Stimulated activated memory B cell treated with anti-CD40 and anti-IgM and Interleukin-4, amounts not matched to agents 10 μg/mL and 1 μg/mL and 100 μg/mL, for 72 hours (primary cell): ENCODE results near the gene WDR43.

Experiments used
- ATAC-seq: fragments of 150-1000 bp; cut with Tn5 transposase; 2 replicates; pipeline ENCODE4 v1.10.0; 2021
- H3K27ac Mint-ChIP-seq: one replicate; pipeline ENCODE4 v1.8.0; 2022; ENCODE audit warnings: mild to moderate bottlenecking, mixed read lengths
- H3K27me3 Mint-ChIP-seq: one replicate; pipeline ENCODE4 v1.8.0; 2022; ENCODE audit warnings: mixed read lengths
- H3K36me3 Mint-ChIP-seq: one replicate; pipeline ENCODE4 v1.8.0; 2022; ENCODE audit warnings: mixed read lengths
- H3K4me1 Mint-ChIP-seq: one replicate; pipeline ENCODE4 v1.8.0; 2022; ENCODE audit warnings: mixed read lengths
- H3K4me3 Mint-ChIP-seq: one replicate; pipeline ENCODE4 v1.8.0; 2022; ENCODE audit warnings: mild to moderate bottlenecking, moderate library complexity, mixed read lengths
- H3K9me3 Mint-ChIP-seq: one replicate; pipeline ENCODE4 v1.8.0; 2022; ENCODE audit warnings: mixed read lengths

The WDR43 gene

GRCh38 chr2:28894470-28895188 lies at the start of gene WDR43:
WDR43 (plus strand) TSS chr2:28894667; CDS start chr2:28894699, 32 bp downstream.
- Mint-ChIP-seq H3K9me3 (no peaks in the 10 kb centered on the region), H3K27ac (peak within 1 kb of the TSS; percentile 94), H3K4me1 (peaks cover 41% of the 10 kb centered on the region), H3K27me3 (no peaks in the 10 kb centered on the region), H3K36me3 (peaks cover 4% of the 10 kb centered on the region), H3K4me3 (peak within 1 kb of the TSS; percentile 96)
- peak; percentile 98 for ATAC-seq

- H3K36me3 Mint-ChIP-seq, result peaks cover 36% of the 10 kb centered on the region
- H3K27me3 Mint-ChIP-seq, result no peaks in the 10 kb centered on the region
These were observed 39.3 kb upstream of the WDR43 start for GRCh38 chr2:28855193-28855592.

GRCh38 chr2:28855977-28856376 lies 38.5 kb upstream of the WDR43 start:
- Mint-ChIP-seq H3K36me3 (peaks cover 43% of the 10 kb centered on the region), H3K4me3 (no peak overlapping the region), H3K9me3 (no peaks in the 10 kb centered on the region), H3K27ac (no peak overlapping the region), H3K4me1 (no peaks in the 10 kb centered on the region), H3K27me3 (no peaks in the 10 kb centered on the region)
- no peak for ATAC-seq

More at GRCh38 chr2:28855193-28855592, 39.3 kb upstream of the WDR43 start:
- no peaks in the 10 kb centered on the region for H3K9me3 Mint-ChIP-seq
- H3K27ac Mint-ChIP-seq, result no peak overlapping the region
- no peak overlapping the region for H3K4me3 Mint-ChIP-seq
- no peaks in the 10 kb centered on the region for H3K4me1 Mint-ChIP-seq
- no peak for ATAC-seq

GRCh38 chr2:28868611-28869010 lies 25.9 kb upstream of the WDR43 start:
- H3K27me3 Mint-ChIP-seq, result no peaks in the 10 kb centered on the region
- ATAC-seq, result no peak

GRCh38 chr2:28869494-28870145 lies 24.8 kb upstream of the WDR43 start:
- Mint-ChIP-seq H3K36me3 (peaks cover 8% of the 10 kb centered on the region), H3K27me3 (no peaks in the 10 kb centered on the region), H3K4me1 (peaks cover 37% of the 10 kb centered on the region), H3K27ac (peak overlapping the region; percentile 97), H3K9me3 (no peaks in the 10 kb centered on the region), H3K4me3 (peak overlapping the region; percentile 97)
- ATAC-seq, result peak; percentile 26

More at GRCh38 chr2:28868611-28869010, 25.9 kb upstream of the WDR43 start:
- no peaks in the 10 kb centered on the region for H3K9me3 Mint-ChIP-seq
- peaks cover 45% of the 10 kb centered on the region for H3K4me1 Mint-ChIP-seq
- H3K4me3 Mint-ChIP-seq, result peak overlapping the region; percentile 67
- H3K27ac Mint-ChIP-seq, result peak overlapping the region; percentile 36
- peaks cover 16% of the 10 kb centered on the region for H3K36me3 Mint-ChIP-seq

GRCh38 chr2:28870146-28870891 lies 24.1 kb upstream of the WDR43 start, which contains the start of gene TRMT61B:
TRMT61B (minus strand) TSS chr2:28870309; CDS start chr2:28870277, 32 bp downstream.
- ATAC-seq, result peak; percentile 99
- no peaks in the 10 kb centered on the region for H3K27me3 Mint-ChIP-seq
- H3K4me3 Mint-ChIP-seq, result peak within 1 kb of the TSS; percentile 97
- H3K4me1 Mint-ChIP-seq, result peaks cover 30% of the 10 kb centered on the region
- H3K36me3 Mint-ChIP-seq, result peaks cover 1% of the 10 kb centered on the region
- peak within 1 kb of the TSS; percentile 97 for H3K27ac Mint-ChIP-seq
- no peaks in the 10 kb centered on the region for H3K9me3 Mint-ChIP-seq

- H3K27ac Mint-ChIP-seq, result no peak overlapping the region
These were observed 22.8 kb upstream of the WDR43 start for GRCh38 chr2:28871620-28872019.

GRCh38 chr2:28880193-28880592 lies 14.3 kb upstream of the WDR43 start:
- Mint-ChIP-seq H3K4me3 (no peak overlapping the region), H3K9me3 (no peaks in the 10 kb centered on the region), H3K27me3 (peaks cover 37% of the 10 kb centered on the region), H3K4me1 (no peaks in the 10 kb centered on the region), H3K36me3 (no peaks in the 10 kb centered on the region), H3K27ac (no peak overlapping the region)
- ATAC-seq, result no peak

More at GRCh38 chr2:28871620-28872019, 22.8 kb upstream of the WDR43 start:
- peaks cover 12% of the 10 kb centered on the region for H3K27me3 Mint-ChIP-seq
- H3K4me1 Mint-ChIP-seq, result peaks cover 25% of the 10 kb centered on the region
- no peaks in the 10 kb centered on the region for H3K36me3 Mint-ChIP-seq
- H3K9me3 Mint-ChIP-seq, result no peaks in the 10 kb centered on the region
- ATAC-seq, result no peak
- no peak overlapping the region for H3K4me3 Mint-ChIP-seq

- Mint-ChIP-seq H3K36me3 (peaks cover 4% of the 10 kb centered on the region), H3K4me1 (peaks cover 31% of the 10 kb centered on the region), H3K4me3 (no peak overlapping the region), H3K27ac (no peak overlapping the region), H3K9me3 (no peaks in the 10 kb centered on the region), H3K27me3 (no peaks in the 10 kb centered on the region)
- no peak for ATAC-seq
These were observed 979 bp upstream of the WDR43 start for GRCh38 chr2:28893488-28893887.

GRCh38 chr2:28895189-28895893 lies 874 bp downstream of the WDR43 start:
- Mint-ChIP-seq H3K27me3 (no peaks in the 10 kb centered on the region), H3K9me3 (no peaks in the 10 kb centered on the region), H3K27ac (peak overlapping the region; percentile 94), H3K4me3 (peak overlapping the region; percentile 96), H3K4me1 (peaks cover 41% of the 10 kb centered on the region), H3K36me3 (peaks cover 4% of the 10 kb centered on the region)
- ATAC-seq, result peak; percentile 56

GRCh38 chr2:28896906-28897305 lies 2.4 kb downstream of the WDR43 start:
- ATAC-seq, result no peak
- peak overlapping the region; percentile 22 for H3K4me3 Mint-ChIP-seq
- H3K36me3 Mint-ChIP-seq, result peaks cover 4% of the 10 kb centered on the region
- H3K27me3 Mint-ChIP-seq, result no peaks in the 10 kb centered on the region
- H3K27ac Mint-ChIP-seq, result no peak overlapping the region
- H3K9me3 Mint-ChIP-seq, result no peaks in the 10 kb centered on the region
- H3K4me1 Mint-ChIP-seq, result peaks cover 56% of the 10 kb centered on the region

- Mint-ChIP-seq H3K4me3 (no peak overlapping the region), H3K27me3 (no peaks in the 10 kb centered on the region), H3K9me3 (no peaks in the 10 kb centered on the region), H3K4me1 (peaks cover 56% of the 10 kb centered on the region), H3K36me3 (peaks cover 10% of the 10 kb centered on the region), H3K27ac (no peak overlapping the region)
- no peak for ATAC-seq
These were observed 3.6 kb downstream of the WDR43 start for GRCh38 chr2:28898048-28898447.

- peaks cover 53% of the 10 kb centered on the region for H3K4me1 Mint-ChIP-seq
- no peak for ATAC-seq
- H3K27ac Mint-ChIP-seq, result peak overlapping the region; percentile 49
- no peaks in the 10 kb centered on the region for H3K27me3 Mint-ChIP-seq
- H3K4me3 Mint-ChIP-seq, result no peak overlapping the region
- no peaks in the 10 kb centered on the region for H3K9me3 Mint-ChIP-seq
- H3K36me3 Mint-ChIP-seq, result peaks cover 25% of the 10 kb centered on the region
These were observed 6.7 kb downstream of the WDR43 start for GRCh38 chr2:28901202-28901601.

- no peak overlapping the region for H3K4me3 Mint-ChIP-seq
- H3K27me3 Mint-ChIP-seq, result no peaks in the 10 kb centered on the region
- H3K27ac Mint-ChIP-seq, result peak overlapping the region; percentile 49
- ATAC-seq, result no peak
- peaks cover 49% of the 10 kb centered on the region for H3K4me1 Mint-ChIP-seq
- peaks cover 32% of the 10 kb centered on the region for H3K36me3 Mint-ChIP-seq
- no peaks in the 10 kb centered on the region for H3K9me3 Mint-ChIP-seq
These were observed 7.4 kb downstream of the WDR43 start for GRCh38 chr2:28901841-28902240.

- no peak for ATAC-seq
- Mint-ChIP-seq H3K9me3 (no peaks in the 10 kb centered on the region), H3K27ac (no peak overlapping the region), H3K36me3 (peaks cover 35% of the 10 kb centered on the region), H3K4me1 (peaks cover 42% of the 10 kb centered on the region), H3K4me3 (no peak overlapping the region), H3K27me3 (no peaks in the 10 kb centered on the region)
These were observed 8.1 kb downstream of the WDR43 start for GRCh38 chr2:28902584-28902983.
